HG03432 (cell line): ENCODE results near the gene FAAH.

Experiments
- ATAC-seq: cut with Tn5 transposase; IDR thresholded peaks from one replicate; pipeline ENCODE4 v1.9.1; 2021; ENCODE audit warnings: mild to moderate bottlenecking, moderate library complexity; ENCODE audit not compliant: unreplicated experiment

Gene FAAH

GRCh38 chr1:46400421-46400820 is 6.3 kb downstream of the FAAH start:
- no peak for ATAC-seq

GRCh38 chr1:46401154-46401913 is 7.2 kb downstream of the FAAH start:
- ATAC-seq = no peak

DNA sequence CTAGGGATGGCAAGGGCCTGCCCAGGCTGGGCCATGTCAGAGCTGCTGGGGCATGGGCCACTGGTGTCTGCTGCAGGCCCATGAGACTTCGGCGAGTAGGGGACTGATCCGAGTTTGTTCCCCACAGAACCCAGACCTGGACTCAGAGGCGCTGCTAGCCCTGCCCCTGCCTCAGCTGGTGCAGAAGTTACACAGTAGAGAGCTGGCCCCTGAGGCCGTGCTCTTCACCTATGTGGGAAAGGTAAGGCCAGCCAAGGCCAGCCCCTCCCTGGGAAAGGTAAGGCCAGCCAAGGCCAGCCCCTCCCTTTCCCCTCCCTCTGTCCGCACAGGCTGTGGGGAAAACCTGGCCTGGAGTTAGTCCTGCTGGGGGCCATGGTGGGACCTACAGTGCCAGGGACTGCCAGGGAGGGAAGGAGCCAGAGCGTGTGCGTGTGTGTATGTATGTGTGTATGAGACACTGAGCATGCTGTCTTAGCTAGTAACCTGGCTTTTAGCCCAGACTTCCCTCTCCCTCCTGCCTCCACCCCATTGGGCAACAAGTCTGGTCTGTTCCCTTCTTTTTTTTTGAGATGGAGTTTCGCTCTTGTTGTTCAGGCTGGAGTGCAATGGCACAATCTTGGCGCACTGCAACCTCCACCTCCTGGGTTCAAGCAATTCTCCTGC is 8.0 kb downstream of the FAAH start:
- no peak for ATAC-seq

GRCh38 chr1:46403916-46404315 is 9.8 kb downstream of the FAAH start:
- ATAC-seq = no peak

- ATAC-seq = no peak
Observed at GRCh38 chr1:46404482-46405196, 10.5 kb downstream of the FAAH start.

DNA sequence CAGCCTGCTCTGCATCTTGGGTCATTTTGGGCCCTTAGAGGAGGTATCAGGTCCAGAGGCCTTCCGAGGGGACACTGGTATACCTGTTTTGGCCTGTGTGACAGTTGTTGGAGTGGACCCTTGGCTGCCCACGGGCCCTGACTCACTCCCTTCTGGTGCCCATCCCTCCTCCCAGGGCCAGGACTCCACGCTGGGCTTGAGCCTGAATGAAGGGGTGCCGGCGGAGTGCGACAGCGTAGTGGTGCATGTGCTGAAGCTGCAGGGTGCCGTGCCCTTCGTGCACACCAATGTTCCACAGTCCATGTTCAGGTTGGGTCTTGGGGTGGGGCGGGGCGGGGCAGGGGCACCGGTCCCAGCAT is 11.1 kb downstream of the FAAH start:
- no peak for ATAC-seq

GRCh38 chr1:46405724-46406123 is 11.6 kb downstream of the FAAH start:
- ATAC-seq = no peak

DNA sequence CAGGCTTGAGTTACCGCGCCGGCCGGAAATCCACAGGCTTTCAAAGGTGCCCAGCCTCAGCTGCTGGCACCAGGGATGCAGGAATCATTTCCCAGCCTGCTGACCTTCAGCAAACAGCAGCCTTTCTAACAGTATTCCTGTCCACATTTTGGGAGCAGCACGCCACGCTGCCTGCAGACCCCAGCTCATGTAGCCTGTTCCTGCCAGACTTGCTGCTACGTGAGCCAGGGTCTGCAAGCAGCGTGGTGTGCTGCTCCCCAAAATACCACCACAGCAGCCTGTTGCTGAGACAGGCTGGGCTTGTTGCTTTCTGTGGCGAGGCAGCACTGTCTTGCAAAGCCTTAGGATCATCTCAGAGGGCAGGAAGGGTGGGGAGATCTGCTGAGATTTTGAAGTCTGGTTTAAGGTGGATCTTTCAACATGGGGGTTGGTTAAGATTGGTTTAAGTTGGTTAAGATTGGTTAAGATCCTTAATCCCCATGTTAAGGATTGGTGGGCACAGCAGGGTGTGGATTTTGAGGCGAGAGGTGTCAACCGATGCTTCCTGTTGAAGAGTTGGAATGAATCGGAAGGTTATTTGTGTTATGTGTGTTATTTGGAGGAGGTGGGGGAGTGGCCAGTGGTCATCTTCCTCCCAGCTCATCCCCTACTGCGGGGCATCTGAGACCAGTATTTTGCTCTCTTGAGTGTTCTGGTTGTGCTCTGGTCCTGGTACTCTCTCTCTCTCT is 12.9 kb downstream of the FAAH start:
- ATAC-seq = no peak

DNA sequence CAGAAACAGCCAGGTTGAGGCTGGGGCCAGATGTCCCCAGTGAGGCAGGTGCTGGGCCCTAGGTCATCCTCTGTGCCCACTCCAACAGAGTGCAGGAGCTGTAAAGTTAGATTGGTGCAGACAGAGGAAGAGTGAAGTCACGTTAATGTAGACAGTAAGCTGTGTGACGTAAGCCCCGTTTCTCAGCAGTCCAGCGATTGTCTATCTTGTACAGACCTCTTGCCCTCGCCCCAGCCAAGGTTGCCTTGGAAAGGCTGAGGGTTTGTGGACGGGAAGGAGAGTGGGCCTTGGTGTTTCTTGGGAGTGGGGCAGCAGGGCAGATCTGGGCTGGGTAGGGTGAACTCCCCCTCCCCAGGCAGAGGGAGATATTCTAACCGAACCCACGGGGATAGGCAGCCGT is 13.5 kb downstream of the FAAH start:
- no peak for ATAC-seq

- no peak for ATAC-seq
Observed at GRCh38 chr1:46408356-46409062, 14.4 kb downstream of the FAAH start.

- ATAC-seq = no peak
Observed at GRCh38 chr1:46409063-46409372, 14.9 kb downstream of the FAAH start.

DNA sequence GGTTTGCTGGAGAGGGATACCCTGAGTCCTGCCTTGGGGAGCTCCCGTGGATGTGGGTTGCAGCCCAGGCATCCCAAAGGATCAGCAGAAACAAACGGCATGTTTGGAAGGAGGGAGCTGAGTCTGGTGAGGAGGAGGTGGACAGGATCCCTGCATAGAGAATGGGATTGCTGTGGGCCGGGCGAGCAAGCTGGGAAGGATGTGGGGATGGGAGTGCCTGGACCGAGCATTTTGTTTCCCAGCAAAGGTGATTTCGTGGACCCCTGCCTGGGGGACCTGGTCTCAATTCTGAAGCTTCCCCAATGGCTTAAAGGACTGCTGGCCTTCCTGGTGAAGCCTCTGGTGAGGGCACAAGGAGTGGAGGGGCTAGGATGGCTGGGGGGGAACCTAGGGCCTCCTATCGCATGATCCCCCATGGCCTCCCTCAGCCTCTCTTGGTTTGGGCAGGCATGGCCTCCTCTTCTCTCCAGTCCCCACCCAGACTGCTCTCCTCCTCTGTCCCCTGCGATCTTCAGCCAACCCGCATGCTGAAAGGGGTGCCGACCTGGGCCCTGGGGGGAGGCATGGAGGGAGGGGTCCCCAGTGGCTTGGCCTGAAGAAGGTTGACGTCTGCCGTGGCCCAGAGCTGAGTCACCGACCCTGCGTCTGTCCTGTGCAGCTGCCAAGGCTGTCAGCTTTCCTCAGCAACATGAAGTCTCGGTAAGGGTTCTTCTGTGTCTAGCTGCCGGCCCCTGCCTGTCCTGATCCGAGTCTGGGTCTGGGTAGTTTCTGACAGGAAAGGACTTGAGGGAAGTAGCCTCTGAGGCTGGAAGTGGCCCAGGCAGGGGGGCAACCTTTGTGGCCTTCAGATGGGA is 16.3 kb downstream of the FAAH start:
- no peak for ATAC-seq

DNA sequence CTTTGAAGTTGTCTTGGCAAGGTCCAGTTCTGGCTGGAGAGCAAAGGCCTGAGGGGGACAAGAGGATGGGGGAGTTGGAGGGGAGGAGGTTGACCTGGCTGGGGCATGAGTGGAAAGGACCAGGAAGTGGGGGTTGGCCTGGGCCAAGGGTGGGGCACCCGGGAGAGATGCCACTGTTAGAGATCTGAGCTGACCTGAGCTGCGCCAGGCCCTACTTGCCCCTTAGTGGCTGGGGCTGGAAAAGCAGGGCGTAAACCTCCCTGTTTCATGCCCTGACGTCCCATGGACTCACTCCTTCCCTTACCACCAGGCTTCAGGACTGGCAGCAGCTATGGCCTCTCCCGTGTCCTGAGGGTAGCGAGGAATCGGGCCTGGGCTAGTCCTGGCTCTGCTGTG is 16.9 kb downstream of the FAAH start:
- no peak for ATAC-seq

DNA sequence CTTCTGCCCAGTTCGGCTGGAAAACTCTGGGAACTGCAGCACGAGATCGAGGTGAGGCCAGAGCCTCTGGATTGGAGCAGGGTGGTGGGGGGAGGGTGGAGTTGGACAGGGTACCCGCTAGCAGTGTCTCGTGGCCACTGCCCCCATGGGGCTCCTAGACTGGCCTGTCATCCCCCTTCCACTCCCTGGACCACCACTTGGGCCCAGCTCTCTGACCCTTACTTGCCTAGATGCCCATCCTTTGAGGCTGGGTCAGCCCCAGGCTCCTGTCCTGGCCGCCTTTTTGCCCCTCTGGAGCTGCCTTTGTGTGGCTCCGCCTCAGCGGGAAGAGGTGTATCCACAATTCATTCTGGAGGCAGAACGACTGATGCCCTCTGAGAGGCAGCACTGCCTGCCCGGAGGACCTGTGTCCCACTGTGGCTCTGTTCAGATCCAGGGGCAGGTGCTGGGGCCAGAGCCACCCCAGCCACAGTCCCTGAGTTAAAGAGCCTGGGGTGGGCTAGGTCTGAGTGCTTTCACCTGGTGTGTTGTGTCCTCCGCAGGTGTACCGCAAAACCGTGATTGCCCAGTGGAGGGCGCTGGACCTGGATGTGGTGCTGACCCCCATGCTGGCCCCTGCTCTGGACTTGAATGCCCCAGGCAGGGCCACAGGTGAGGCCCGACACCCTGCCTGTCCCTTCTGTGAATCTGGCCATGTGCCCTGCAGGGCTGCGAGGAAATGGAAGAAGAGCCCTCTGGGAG is 17.7 kb downstream of the FAAH start:
- ATAC-seq = no peak

DNA sequence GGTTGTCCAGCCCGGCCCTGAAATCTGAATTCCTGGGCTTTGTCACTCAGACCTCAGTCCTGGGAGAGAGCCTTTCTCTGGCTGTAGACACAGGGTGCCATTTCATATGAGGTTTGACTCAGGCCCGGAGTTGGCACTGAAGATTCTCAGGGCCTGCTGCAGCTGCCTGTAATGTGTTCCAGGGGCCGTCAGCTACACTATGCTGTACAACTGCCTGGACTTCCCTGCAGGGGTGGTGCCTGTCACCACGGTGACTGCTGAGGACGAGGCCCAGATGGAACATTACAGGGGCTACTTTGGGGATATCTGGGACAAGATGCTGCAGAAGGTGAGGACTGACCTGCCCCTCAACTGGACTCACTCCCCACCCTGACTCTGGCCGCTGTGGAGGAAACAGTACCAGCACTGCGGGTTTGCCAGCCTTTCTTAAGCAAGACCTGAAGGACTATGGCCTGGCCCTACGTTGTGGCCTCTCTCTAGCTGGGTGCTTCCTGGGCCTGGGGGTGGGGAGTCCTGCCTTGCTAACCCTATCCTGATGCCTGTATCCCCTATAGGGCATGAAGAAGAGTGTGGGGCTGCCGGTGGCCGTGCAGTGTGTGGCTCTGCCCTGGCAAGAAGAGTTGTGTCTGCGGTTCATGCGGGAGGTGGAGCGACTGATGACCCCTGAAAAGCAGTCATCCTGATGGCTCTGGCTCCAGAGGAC is 18.9 kb downstream of the FAAH start:
- ATAC-seq = no peak

GRCh38 chr1:46413596-46413985 is 19.5 kb downstream of the FAAH start:
- peak; percentile 61 for ATAC-seq

DNA sequence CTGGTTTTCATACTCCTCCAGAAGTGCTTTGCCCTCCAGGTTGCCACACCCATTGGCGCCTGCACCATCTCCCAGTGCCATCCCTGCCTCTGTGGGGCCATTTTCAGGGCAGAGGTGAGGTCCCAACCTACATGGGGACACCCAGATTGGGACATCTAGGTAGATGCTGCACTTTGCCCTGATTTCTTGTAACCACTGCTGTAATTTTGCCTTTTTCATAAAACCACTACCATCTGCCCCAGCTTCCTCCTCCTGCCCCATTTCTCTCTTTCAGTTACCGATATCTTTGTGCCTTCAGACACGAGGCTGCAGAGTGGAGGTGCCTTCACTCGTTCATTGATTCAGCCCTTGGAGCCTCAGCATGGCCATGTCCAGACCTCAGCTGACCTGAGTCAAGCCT is 21.4 kb downstream of the FAAH start:
- ATAC-seq = no peak

DNA sequence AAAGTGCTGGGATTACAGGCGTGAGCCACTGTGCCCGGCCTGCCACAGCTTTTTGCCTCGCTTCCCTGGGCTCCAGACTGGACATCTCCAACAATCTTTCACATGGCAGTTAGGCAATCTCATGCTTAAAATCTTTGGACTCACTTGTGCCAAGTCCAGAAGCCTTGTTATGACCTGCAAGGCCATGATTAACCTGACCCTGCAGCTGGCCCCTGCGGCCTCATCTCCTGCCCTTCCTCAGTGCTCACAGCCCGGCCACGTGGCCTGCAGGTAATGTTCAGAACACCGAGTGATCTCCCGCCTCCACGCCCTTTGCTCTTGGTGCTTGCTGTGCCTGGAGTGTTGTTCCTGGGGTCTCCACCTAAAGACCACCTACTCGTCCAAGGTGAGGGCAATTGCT is 24.9 kb downstream of the FAAH start:
- ATAC-seq = no peak

DNA sequence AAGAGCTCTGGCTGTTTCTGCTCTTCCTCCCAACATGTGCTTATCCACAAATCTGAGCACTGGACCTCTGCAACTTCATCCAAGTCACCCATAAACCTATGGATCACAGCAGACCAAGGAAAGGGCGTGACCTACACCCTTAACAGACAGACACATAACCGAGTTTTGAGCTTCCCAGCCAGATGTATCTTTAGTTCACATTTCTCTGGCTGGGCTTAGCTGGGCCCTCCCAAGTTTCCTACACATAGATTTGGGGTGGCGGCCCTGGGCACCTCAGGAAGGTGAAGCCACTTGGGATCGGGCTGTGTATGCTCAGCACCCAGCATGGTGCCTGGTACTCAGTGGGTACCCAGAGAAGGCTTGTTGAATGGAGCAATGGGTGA is 26.4 kb downstream of the FAAH start:
- ATAC-seq = no peak
